HepG2 (cell line): ENCODE results near the gene GPC6. TPM values are rescaled to one million over a fixed set of nuclear protein-coding genes. Genes with fewer than 3 reads are reported as not detected.

Source experiments
- ATRX ChIP-seq: sonication (generic); formaldehyde crosslinking; IDR thresholded peaks from 2 replicates; pipeline ENCODE4 v1.4.0; 2020; ENCODE audit warnings: missing genetic modification reagents, borderline replicate concordance
- EZH2 ChIP-seq: conservative IDR thresholded peaks from 2 replicates; pipeline ENCODE4 v1.6.1; 2012; ENCODE audit warnings: mild to moderate bottlenecking, low read depth, low read length, moderate library complexity
- HOXA5 ChIP-seq: sonication (generic); formaldehyde crosslinking; IDR thresholded peaks from 2 replicates; pipeline ENCODE4 v1.4.0; 2020; ENCODE audit warnings: missing genetic modification reagents
- KDM5A ChIP-seq: fragments of 200-600 bp; sonication (generic); IDR thresholded peaks from 2 replicates; pipeline ENCODE4 v1.7.0; 2018; ENCODE audit warnings: antibody characterized with exemption, mild to moderate bottlenecking, low read length, borderline replicate concordance
- KMT2A ChIP-seq: sonication (generic); formaldehyde crosslinking; IDR thresholded peaks from 2 replicates; pipeline ENCODE4 v1.4.0; 2020; ENCODE audit warnings: missing genetic modification reagents
- NCOA5 ChIP-seq: sonication (generic); formaldehyde crosslinking; IDR thresholded peaks from 2 replicates; pipeline ENCODE4 v1.4.0; 2020; ENCODE audit warnings: missing genetic modification reagents
- RFX1 ChIP-seq: fragments of 450-650 bp; IDR thresholded peaks from 2 replicates; pipeline ENCODE4 v1.6.1; 2017
- ZNF225 ChIP-seq: sonication (generic); formaldehyde crosslinking; IDR thresholded peaks from 2 replicates; pipeline ENCODE4 v1.4.0; 2020; ENCODE audit warnings: mild to moderate bottlenecking, missing genetic modification reagents
- ZNF260 ChIP-seq: sonication (generic); formaldehyde crosslinking; IDR thresholded peaks from 2 replicates; pipeline ENCODE4 v1.4.0; 2020; ENCODE audit warnings: missing genetic modification reagents, low read depth, mild to moderate bottlenecking, borderline replicate concordance
- polyA plus RNA-seq, 8 experiments: library from polyadenylated mRNA; depleted of rRNA in 3 of 8; stranded (reverse) in 7 of 8; unstranded in 1 of 8; fragments of >200 nt; fragmentation: Illumina TruSeq in 4 of 8; extraction: Trizol in 4 of 8; gene quantifications; 2 replicates each; pipeline versions ENCODE4 v1.2.1 to v1.2.3, GENCODE V29; 2011 to 2016; ENCODE audit warnings: low read depth in 4 of 8, missing spikeins in 1 of 8, mixed read lengths in 1 of 8; ENCODE audit not compliant: insufficient read depth in 1 of 8
- total RNA-seq, 5 experiments: library from RNA; depleted of rRNA; stranded (reverse); fragments of >200 nt; fragmentation: Illumina TruSeq; extraction: Trizol; gene quantifications; 2 replicates each; pipeline ENCODE4 v1.2.3, GENCODE V29; 2016; ENCODE audit warnings: low read depth in 1 of 5
- TF ChIP-seq, protein P1 (sequence below): sonication (generic); formaldehyde crosslinking; IDR thresholded peaks from 2 replicates; pipeline ENCODE4 v1.5.0; 2020; ENCODE audit warnings: missing genetic modification reagents, mild to moderate bottlenecking, borderline replicate concordance
- TF ChIP-seq, protein P2 (sequence below): IDR thresholded peaks from 2 replicates; pipeline ENCODE4 v1.6.1; 2016; ENCODE audit warnings: low read depth, missing genetic modification reagents, missing compliant biosample characterization
- TF ChIP-seq, protein P3 (sequence below): sonication (generic); formaldehyde crosslinking; IDR thresholded peaks from 2 replicates; pipeline ENCODE4 v1.4.0; 2020; ENCODE audit warnings: mild to moderate bottlenecking, low read depth, missing genetic modification reagents

The GPC6 gene
- total and polyA plus RNA-seq, 2 of the 13 experiments (the other 11 are each of a cell fraction or from before 2014, with no cell fraction given) = 24.5 to 33.9 TPM

DNA sequence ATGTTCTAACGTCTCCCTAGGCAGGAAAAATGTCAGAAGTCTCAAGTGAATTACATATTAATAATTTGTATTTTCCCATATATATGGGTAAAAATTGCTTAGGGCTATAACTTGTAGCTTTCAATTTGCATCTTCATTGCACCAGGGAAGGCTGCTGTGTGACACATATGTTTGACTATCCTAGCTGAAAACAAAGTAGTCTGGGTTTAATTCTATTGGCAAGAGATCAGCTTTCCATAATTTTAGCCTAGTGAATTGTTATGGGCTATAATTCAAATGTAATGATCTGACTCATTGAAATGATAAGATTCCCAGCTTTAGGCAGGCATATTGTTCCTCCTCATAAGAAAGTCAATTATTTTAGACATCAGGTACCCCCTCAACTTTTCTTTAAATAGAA, 699.8 kb downstream of the GPC6 start (continued):
- TF ChIP-seq NCOA5 (no peak), HOXA5 (CRISPR knock-in tag) (no peak), EZH2 (no peak), ATRX (CRISPR knock-in tag) (no peak), KDM5A (no peak), KMT2A (CRISPR knock-in tag) (no peak), ZNF260 (CRISPR knock-in tag) (no peak), ZNF225 (CRISPR knock-in tag) (no peak), RFX1 (no peak)
- TF ChIP-seq, protein P1, sequence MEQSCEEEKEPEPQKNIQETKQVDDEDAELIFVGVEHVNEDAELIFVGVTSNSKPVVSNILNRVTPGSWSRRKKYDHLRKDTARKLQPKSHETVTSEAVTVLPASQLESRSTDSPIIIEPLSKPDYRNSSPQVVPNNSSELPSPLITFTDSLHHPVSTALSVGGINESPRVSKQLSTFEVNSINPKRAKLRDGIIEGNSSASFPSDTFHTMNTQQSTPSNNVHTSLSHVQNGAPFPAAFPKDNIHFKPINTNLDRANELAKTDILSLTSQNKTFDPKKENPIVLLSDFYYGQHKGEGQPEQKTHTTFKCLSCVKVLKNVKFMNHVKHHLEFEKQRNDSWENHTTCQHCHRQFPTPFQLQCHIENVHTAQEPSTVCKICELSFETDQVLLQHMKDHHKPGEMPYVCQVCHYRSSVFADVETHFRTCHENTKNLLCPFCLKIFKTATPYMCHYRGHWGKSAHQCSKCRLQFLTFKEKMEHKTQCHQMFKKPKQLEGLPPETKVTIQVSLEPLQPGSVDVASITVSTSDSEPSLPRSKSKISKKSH = no peak
- TF ChIP-seq, protein P2, sequence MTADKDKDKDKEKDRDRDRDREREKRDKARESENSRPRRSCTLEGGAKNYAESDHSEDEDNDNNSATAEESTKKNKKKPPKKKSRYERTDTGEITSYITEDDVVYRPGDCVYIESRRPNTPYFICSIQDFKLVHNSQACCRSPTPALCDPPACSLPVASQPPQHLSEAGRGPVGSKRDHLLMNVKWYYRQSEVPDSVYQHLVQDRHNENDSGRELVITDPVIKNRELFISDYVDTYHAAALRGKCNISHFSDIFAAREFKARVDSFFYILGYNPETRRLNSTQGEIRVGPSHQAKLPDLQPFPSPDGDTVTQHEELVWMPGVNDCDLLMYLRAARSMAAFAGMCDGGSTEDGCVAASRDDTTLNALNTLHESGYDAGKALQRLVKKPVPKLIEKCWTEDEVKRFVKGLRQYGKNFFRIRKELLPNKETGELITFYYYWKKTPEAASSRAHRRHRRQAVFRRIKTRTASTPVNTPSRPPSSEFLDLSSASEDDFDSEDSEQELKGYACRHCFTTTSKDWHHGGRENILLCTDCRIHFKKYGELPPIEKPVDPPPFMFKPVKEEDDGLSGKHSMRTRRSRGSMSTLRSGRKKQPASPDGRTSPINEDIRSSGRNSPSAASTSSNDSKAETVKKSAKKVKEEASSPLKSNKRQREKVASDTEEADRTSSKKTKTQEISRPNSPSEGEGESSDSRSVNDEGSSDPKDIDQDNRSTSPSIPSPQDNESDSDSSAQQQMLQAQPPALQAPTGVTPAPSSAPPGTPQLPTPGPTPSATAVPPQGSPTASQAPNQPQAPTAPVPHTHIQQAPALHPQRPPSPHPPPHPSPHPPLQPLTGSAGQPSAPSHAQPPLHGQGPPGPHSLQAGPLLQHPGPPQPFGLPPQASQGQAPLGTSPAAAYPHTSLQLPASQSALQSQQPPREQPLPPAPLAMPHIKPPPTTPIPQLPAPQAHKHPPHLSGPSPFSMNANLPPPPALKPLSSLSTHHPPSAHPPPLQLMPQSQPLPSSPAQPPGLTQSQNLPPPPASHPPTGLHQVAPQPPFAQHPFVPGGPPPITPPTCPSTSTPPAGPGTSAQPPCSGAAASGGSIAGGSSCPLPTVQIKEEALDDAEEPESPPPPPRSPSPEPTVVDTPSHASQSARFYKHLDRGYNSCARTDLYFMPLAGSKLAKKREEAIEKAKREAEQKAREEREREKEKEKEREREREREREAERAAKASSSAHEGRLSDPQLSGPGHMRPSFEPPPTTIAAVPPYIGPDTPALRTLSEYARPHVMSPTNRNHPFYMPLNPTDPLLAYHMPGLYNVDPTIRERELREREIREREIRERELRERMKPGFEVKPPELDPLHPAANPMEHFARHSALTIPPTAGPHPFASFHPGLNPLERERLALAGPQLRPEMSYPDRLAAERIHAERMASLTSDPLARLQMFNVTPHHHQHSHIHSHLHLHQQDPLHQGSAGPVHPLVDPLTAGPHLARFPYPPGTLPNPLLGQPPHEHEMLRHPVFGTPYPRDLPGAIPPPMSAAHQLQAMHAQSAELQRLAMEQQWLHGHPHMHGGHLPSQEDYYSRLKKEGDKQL (CRISPR knock-in tag) = no peak
- TF ChIP-seq, protein P3, sequence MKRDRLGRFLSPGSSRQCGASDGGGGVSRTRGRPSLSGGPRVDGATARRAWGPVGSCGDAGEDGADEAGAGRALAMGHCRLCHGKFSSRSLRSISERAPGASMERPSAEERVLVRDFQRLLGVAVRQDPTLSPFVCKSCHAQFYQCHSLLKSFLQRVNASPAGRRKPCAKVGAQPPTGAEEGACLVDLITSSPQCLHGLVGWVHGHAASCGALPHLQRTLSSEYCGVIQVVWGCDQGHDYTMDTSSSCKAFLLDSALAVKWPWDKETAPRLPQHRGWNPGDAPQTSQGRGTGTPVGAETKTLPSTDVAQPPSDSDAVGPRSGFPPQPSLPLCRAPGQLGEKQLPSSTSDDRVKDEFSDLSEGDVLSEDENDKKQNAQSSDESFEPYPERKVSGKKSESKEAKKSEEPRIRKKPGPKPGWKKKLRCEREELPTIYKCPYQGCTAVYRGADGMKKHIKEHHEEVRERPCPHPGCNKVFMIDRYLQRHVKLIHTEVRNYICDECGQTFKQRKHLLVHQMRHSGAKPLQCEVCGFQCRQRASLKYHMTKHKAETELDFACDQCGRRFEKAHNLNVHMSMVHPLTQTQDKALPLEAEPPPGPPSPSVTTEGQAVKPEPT = no peak
